Endothelial cell of umbilical vein (primary cell): ENCODE data around the gene KRT37. TPM values are rescaled to one million over a fixed set of nuclear protein-coding genes. Genes with fewer than 3 reads are reported as not detected.

Source experiments
- BruUV-seq: library from RNA; stranded (reverse); fragments of 400-500 nt; replicated peaks from 2 replicates; lab custom pipeline; 2021; lab: Mats Ljungman, UMichigan
- CTCF ChIA-PET: fragments of 300-600, 350-600 bp; sonication (Branson Sonifier 250); formaldehyde crosslinking; loops from one replicate; lab custom pipeline; 2021; ENCODE audit warnings: antibody characterized with exemption, inconsistent platforms; lab: Charles Lee
- POLR2A ChIA-PET: fragments of 300-600, 350-600 bp; sonication (Branson Sonifier 250); formaldehyde crosslinking; loops from one replicate; lab custom pipeline; 2021; ENCODE audit warnings: antibody characterized with exemption, inconsistent platforms; lab: Charles Lee
- DNase-seq: peaks from one replicate; pipeline ENCODE4 v3.0.0-alpha.2; 2011; ENCODE audit warnings: low read depth, low spot score
- FAIRE-seq: peaks from 2 replicates; lab custom pipeline; 2011; peaks lifted over from hg19 to GRCh38; lab: Jason Lieb, UNC
- H2AFZ ChIP-seq: 2 replicates; pipeline ENCODE4 v1.6.0; 2012; ENCODE audit warnings: low read depth, low read length, control low read depth, inconsistent platforms
- H3K27ac ChIP-seq: 2 replicates; pipeline ENCODE4 v1.5.1; 2011; ENCODE audit warnings: low read depth, mild to moderate bottlenecking, control low read depth, low read length, moderate library complexity; ENCODE audit not compliant: insufficient read depth
- H3K27me3 ChIP-seq, 2 experiments: 2 replicates each; pipeline versions ENCODE4 v1.6.0 to v1.6.1; 2011; ENCODE audit warnings: low read length in 2 of 2, mixed read lengths in 1 of 2; ENCODE audit not compliant: control insufficient read depth in 2 of 2, insufficient read depth in 2 of 2
- H3K36me3 ChIP-seq, 2 experiments: 2 replicates in 1 of 2; 3 replicates in 1 of 2; pipeline ENCODE4 v1.5.1; 2011; ENCODE audit warnings: low read length in 2 of 2, mild to moderate bottlenecking in 1 of 2, moderate library complexity in 1 of 2; ENCODE audit not compliant: control insufficient read depth in 2 of 2, insufficient read depth in 2 of 2; ENCODE audit errors: extremely low read depth in 1 of 2
- H3K4me1 ChIP-seq: 3 replicates; pipeline ENCODE4 v1.5.1; 2011; ENCODE audit warnings: mild to moderate bottlenecking, low read length; ENCODE audit not compliant: control insufficient read depth, insufficient read depth; ENCODE audit errors: extremely low read depth
- H3K4me2 ChIP-seq: 2 replicates; pipeline ENCODE4 v1.6.1; 2011; ENCODE audit warnings: low read length, control low read depth, mixed read lengths; ENCODE audit not compliant: insufficient read depth
- H3K4me3 ChIP-seq, 3 experiments: fragments of 200-600 bp in 1 of 3; sonication (generic), shearing (Covaris generic) in 1 of 3; replicated peaks in 1 of 3; 2 replicates each; pipeline ENCODE4 v1.5.1; 2011 to 2016; ENCODE audit warnings: control low read depth in 3 of 3, low read length in 3 of 3, mild to moderate bottlenecking in 2 of 3, inconsistent platforms in 1 of 3, low read depth in 1 of 3, moderate library complexity in 1 of 3; ENCODE audit not compliant: insufficient read depth in 1 of 3
- H3K79me2 ChIP-seq: 2 replicates; pipeline ENCODE4 v1.6.0; 2012; ENCODE audit warnings: low read length, inconsistent platforms; ENCODE audit not compliant: control insufficient read depth, insufficient read depth
- H3K9ac ChIP-seq: replicated peaks from 2 replicates; pipeline ENCODE3; 2011; ENCODE audit warnings: low read length, control low read depth; ENCODE audit not compliant: insufficient read depth; ENCODE audit errors: extremely low read depth
- H3K9me1 ChIP-seq: replicated peaks from 3 replicates; pipeline ENCODE4 v1.6.0; 2011; ENCODE audit warnings: mild to moderate bottlenecking, low read length; ENCODE audit not compliant: control insufficient read depth, insufficient read depth; ENCODE audit errors: extremely low read depth
- H3K9me3 ChIP-seq: replicated peaks from 2 replicates; pipeline ENCODE4 v1.5.1; 2012; ENCODE audit warnings: low read length, inconsistent platforms; ENCODE audit not compliant: control insufficient read depth, insufficient read depth
- H4K20me1 ChIP-seq: replicated peaks from 2 replicates; pipeline ENCODE3; 2011; ENCODE audit warnings: mild to moderate bottlenecking, low read length; ENCODE audit not compliant: control insufficient read depth, insufficient read depth; ENCODE audit errors: extremely low read depth
- CTCF ChIP-seq, 2 donors: IDR thresholded peaks; 1 replicate in 1 of 2; 2 replicates in 1 of 2; pipeline ENCODE4 v1.5.1; 2011; ENCODE audit warnings: low read length in 2 of 2, mild to moderate bottlenecking in 2 of 2, moderate library complexity in 2 of 2, control low read depth in 1 of 2, inconsistent platforms in 1 of 2, low read depth in 1 of 2; ENCODE audit not compliant: insufficient read depth in 1 of 2; ENCODE audit errors: extremely low read depth in 1 of 2
- EZH2 ChIP-seq: IDR thresholded peaks from 2 replicates; pipeline ENCODE4 v1.6.1; 2012; ENCODE audit warnings: borderline replicate concordance, low read depth, mild to moderate bottlenecking, moderate library complexity, low read length, inconsistent platforms; ENCODE audit not compliant: severe bottlenecking
- FOS ChIP-seq: IDR thresholded peaks from 2 replicates; pipeline ENCODE4 v1.6.1; 2011; ENCODE audit warnings: mild to moderate bottlenecking, low read length, moderate library complexity, borderline replicate concordance; ENCODE audit not compliant: insufficient read depth
- GATA2 ChIP-seq: IDR thresholded peaks from 2 replicates; pipeline ENCODE4 v1.7.0; 2011; ENCODE audit warnings: low read depth, mild to moderate bottlenecking, moderate library complexity, mixed read lengths, low read length; ENCODE audit not compliant: insufficient read length, insufficient read depth
- JUN ChIP-seq: IDR thresholded peaks from 2 replicates; pipeline ENCODE4 v1.6.1; 2011; ENCODE audit warnings: borderline replicate concordance, low read depth; ENCODE audit not compliant: insufficient read length, insufficient read depth
- MAX ChIP-seq: IDR thresholded peaks from 2 replicates; pipeline ENCODE4 v1.6.1; 2011; ENCODE audit not compliant: insufficient read depth, insufficient read length
- MYC ChIP-seq: IDR thresholded peaks from one replicate; pipeline ENCODE4 v1.6.1; 2011; ENCODE audit warnings: mild to moderate bottlenecking, low read depth, low read length
- POLR2AphosphoS5 ChIP-seq: IDR thresholded peaks from 2 replicates; pipeline ENCODE4 v1.6.1; 2012; ENCODE audit warnings: low read depth, mild to moderate bottlenecking, control low read depth, low read length, moderate library complexity; ENCODE audit not compliant: insufficient read depth
- dilution Hi-C: fragments of 300-500 bp; cut with MboI; formaldehyde crosslinking; loops from one replicate; pipeline ENCODE4 v1.15.0; 2019; ENCODE audit warnings: low sequenced_read_pairs; ENCODE audit not compliant: extremely low pct_ligation_motif_present
- intact Hi-C: fragments of 100-400 bp; cut with micrococcal nuclease; formaldehyde crosslinking; loops from one replicate; pipeline ENCODE4 v1.10.0; 2022
- polyA plus RNA-seq, 4 experiments: library from polyadenylated mRNA; depleted of rRNA in 3 of 4; stranded (reverse) in 3 of 4; unstranded in 1 of 4; fragments of >200 nt; gene quantifications; 2 replicates each; pipeline versions ENCODE4 v1.2.1 to v1.2.3, GENCODE V29; 2011 to 2012; ENCODE audit warnings: missing spikeins in 1 of 4
- small RNA-seq: library from RNA; depleted of rRNA; stranded (forward); fragments of <200 nt; gene quantifications from one replicate; pipeline ENCODE3, GENCODE V24; 2012; ENCODE audit warnings: low replicate concordance, low read depth; ENCODE audit not compliant: insufficient read depth, insufficient read length
- total RNA-seq: library from RNA; stranded (reverse); gene quantifications from 2 replicates; pipeline ENCODE4 v1.2.3, GENCODE V29; 2021

KRT37 gene
- total and polyA plus RNA-seq, 2 donors (not counting 3 experiments of a cell fraction or from before 2014, with no cell fraction given) = not detected

- Histone ChIP-seq H3K27me3 (no peaks in the 10 kb centered on the region), H3K9ac (no peak overlapping the region), H3K4me3 (no peak overlapping the region), H3K36me3 (no peaks in the 10 kb centered on the region), H3K4me2 (no peak overlapping the region), H3K9me3 (no peaks in the 10 kb centered on the region), H4K20me1 (no peaks in the 10 kb centered on the region), H2AFZ (no peak overlapping the region), H3K79me2 (no peaks in the 10 kb centered on the region), H3K27ac (no peak overlapping the region), H3K4me1 (no peaks in the 10 kb centered on the region), H3K9me1 (no peaks in the 10 kb centered on the region)
- CTCF ChIA-PET = no interaction called here
- FAIRE-seq (no peak), DNase-seq (peak; percentile 33)
- intact Hi-C loops (no loop called here), dilution Hi-C loops (no loop called here)
- no TSS peak for BruUV-seq
- TF ChIP-seq GATA2 (no peak), MAX (no peak), POLR2AphosphoS5 (no peak), CTCF (IDR thresholded peaks at IDR 0.05; ENCODE audit: extremely low read depth in 1 of 2, insufficient read depth in 1 of 2, low read depth in 1 of 2, low read length in 2 of 2) (no peak), EZH2 (no peak), MYC (no peak), JUN (no peak), FOS (no peak)
- POLR2A ChIA-PET = no interaction called here
These were observed 46.8 kb downstream of the KRT37 start for GRCh38 chr17:41377546-41377945.

Small RNA genes within 50 kb of the gene (small RNA-seq; reads per million reads assigned to genes)
- not detected for gene RNU2-32P

Other genes with a start within 250 kb of the KRT37 start
- not detected in 2 replicates for gene KRTAP4-2, start 246.4 kb downstream of the KRT37 start, total RNA-seq
- gene KRTAP4-2, start 246.4 kb downstream of the KRT37 start, polyA plus RNA-seq = not detected in 2 replicates
- gene KRTAP4-1, start 239.7 kb downstream of the KRT37 start, total RNA-seq = not detected in 2 replicates
- not detected in 2 replicates for gene KRTAP4-1, start 239.7 kb downstream of the KRT37 start, polyA plus RNA-seq
- gene KRTAP9-1, start 234.7 kb downstream of the KRT37 start, total RNA-seq = not detected in 2 replicates
- not detected in 2 replicates for gene KRTAP9-1, start 234.7 kb downstream of the KRT37 start, polyA plus RNA-seq
- gene KRTAP9-2, start 197.9 kb downstream of the KRT37 start, total RNA-seq = not detected in 2 replicates
- gene KRTAP9-2, start 197.9 kb downstream of the KRT37 start, polyA plus RNA-seq = not detected in 2 replicates
- gene KRTAP9-3, start 192.1 kb downstream of the KRT37 start, total RNA-seq = not detected in 2 replicates
- not detected in 2 replicates for gene KRTAP9-3, start 192.1 kb downstream of the KRT37 start, polyA plus RNA-seq
- not detected in 2 replicates for gene KRTAP9-8, start 186.6 kb downstream of the KRT37 start, total RNA-seq
- not detected in 2 replicates for gene KRTAP9-8, start 186.6 kb downstream of the KRT37 start, polyA plus RNA-seq
- gene KRTAP9-4, start 174.9 kb downstream of the KRT37 start, total RNA-seq = not detected in 2 replicates
- not detected in 2 replicates for gene KRTAP9-4, start 174.9 kb downstream of the KRT37 start, polyA plus RNA-seq
- not detected in 2 replicates for gene KRTAP9-9, start 169.2 kb downstream of the KRT37 start, total RNA-seq
- not detected in 2 replicates for gene KRTAP9-9, start 169.2 kb downstream of the KRT37 start, polyA plus RNA-seq
- not detected in 2 replicates for gene KRTAP9-6, start 159.2 kb downstream of the KRT37 start, total RNA-seq
- not detected in 2 replicates for gene KRTAP9-6, start 159.2 kb downstream of the KRT37 start, polyA plus RNA-seq
- gene KRTAP9-7, start 148.9 kb downstream of the KRT37 start, total RNA-seq = not detected in 2 replicates
- not detected in 2 replicates for gene KRTAP9-7, start 148.9 kb downstream of the KRT37 start, polyA plus RNA-seq
- not detected in 2 replicates for gene KRTAP29-1, start 121.7 kb downstream of the KRT37 start, total RNA-seq
- gene KRTAP29-1, start 121.7 kb downstream of the KRT37 start, polyA plus RNA-seq = not detected in 2 replicates
- gene KRTAP16-1, start 115.3 kb downstream of the KRT37 start, total RNA-seq = not detected in 2 replicates
- gene KRTAP16-1, start 115.3 kb downstream of the KRT37 start, polyA plus RNA-seq = not detected in 2 replicates
- not detected in 2 replicates for gene KRTAP17-1, start 108.9 kb downstream of the KRT37 start, total RNA-seq
- gene KRTAP17-1, start 108.9 kb downstream of the KRT37 start, polyA plus RNA-seq = not detected in 2 replicates
- not detected in 2 replicates for gene KRT33A, start 73.8 kb downstream of the KRT37 start, total RNA-seq
- gene KRT33A, start 73.8 kb downstream of the KRT37 start, polyA plus RNA-seq = not detected in 2 replicates
- not detected in 2 replicates for gene KRT33B, start 54.8 kb downstream of the KRT37 start, total RNA-seq
- gene KRT33B, start 54.8 kb downstream of the KRT37 start, polyA plus RNA-seq = not detected in 2 replicates
- gene KRT34, start 42.3 kb downstream of the KRT37 start, total RNA-seq = not detected in 2 replicates
- gene KRT34, start 42.3 kb downstream of the KRT37 start, polyA plus RNA-seq = not detected in 2 replicates
- not detected in 2 replicates for gene KRT31, start 27.0 kb downstream of the KRT37 start, total RNA-seq
- not detected in 2 replicates for gene KRT31, start 27.0 kb downstream of the KRT37 start, polyA plus RNA-seq
- gene KRT38, start 16.4 kb upstream of the KRT37 start, total RNA-seq = not detected in 2 replicates
- not detected in 2 replicates for gene KRT38, start 16.4 kb upstream of the KRT37 start, polyA plus RNA-seq
- not detected in 2 replicates for gene KRT32, start 42.8 kb upstream of the KRT37 start, total RNA-seq
- gene KRT32, start 42.8 kb upstream of the KRT37 start, polyA plus RNA-seq = not detected in 2 replicates
- not detected in 2 replicates for gene KRT35, start 56.6 kb upstream of the KRT37 start, total RNA-seq
- gene KRT35, start 56.6 kb upstream of the KRT37 start, polyA plus RNA-seq = 0.08 TPM in 1 of 2 replicates, not detected in the other
- not detected in 2 replicates for gene KRT36, start 65.3 kb upstream of the KRT37 start, total RNA-seq
- 0.04 and 0.11 TPM in 2 replicates for gene KRT36, start 65.3 kb upstream of the KRT37 start, polyA plus RNA-seq
- not detected in 2 replicates for gene KRT13, start 81.0 kb upstream of the KRT37 start, total RNA-seq
- gene KRT13, start 81.0 kb upstream of the KRT37 start, polyA plus RNA-seq = not detected in 2 replicates
- 2.8 TPM in 2 replicates for gene KRT15, start 94.3 kb upstream of the KRT37 start, total RNA-seq
- gene KRT15, start 94.3 kb upstream of the KRT37 start, polyA plus RNA-seq = 0.68 and 0.83 TPM in 2 replicates
- gene KRT19, start 103.7 kb upstream of the KRT37 start, total RNA-seq = 14.9 and 23.3 TPM in 2 replicates
- gene KRT19, start 103.7 kb upstream of the KRT37 start, polyA plus RNA-seq = 12.9 and 20.1 TPM in 2 replicates
- gene KRT9, start 147.5 kb upstream of the KRT37 start, total RNA-seq = not detected in 2 replicates
- gene KRT9, start 147.5 kb upstream of the KRT37 start, polyA plus RNA-seq = not detected in 2 replicates
- gene KRT14, start 162.3 kb upstream of the KRT37 start, total RNA-seq = 0.18 and 0.66 TPM in 2 replicates
- 0.11 and 0.12 TPM in 2 replicates for gene KRT14, start 162.3 kb upstream of the KRT37 start, polyA plus RNA-seq
- not detected in 2 replicates for gene KRT16, start 188.2 kb upstream of the KRT37 start, total RNA-seq
- gene KRT16, start 188.2 kb upstream of the KRT37 start, polyA plus RNA-seq = not detected in 2 replicates
- gene KRT17, start 200.0 kb upstream of the KRT37 start, total RNA-seq = 0.55 and 1.6 TPM in 2 replicates
- gene KRT17, start 200.0 kb upstream of the KRT37 start, polyA plus RNA-seq = 0.83 and 0.96 TPM in 2 replicates